Lower leg skin (tissue), 4 donors: ENCODE measurements around the gene FRRS1. TPM values are rescaled to one million over a fixed set of nuclear protein-coding genes. Genes with fewer than 3 reads are reported as not detected.

Experiments used
- DNase-seq, 2 donors: peaks; one replicate each; pipeline ENCODE4 v3.0.0-alpha.2; 2019; ENCODE audit warnings: low spot score in 2 of 2
- H3K4me3 ChIP-seq: fragments of 200-600 bp; sonication (generic); 2 replicates; pipeline ENCODE4 v1.5.1; 2017; ENCODE audit warnings: mild to moderate bottlenecking, low read depth; ENCODE audit not compliant: poor library complexity, severe bottlenecking
- POLR2A ChIP-seq, 2 donors: fragments of 450-650 bp; IDR thresholded peaks; one replicate each; pipeline ENCODE4 v1.6.1; 2016 to 2017; ENCODE audit warnings: antibody characterized with exemption in 2 of 2, mild to moderate bottlenecking in 1 of 2, moderate library complexity in 1 of 2
- WGBS, 2 donors: methylation state at CpG; one replicate each; pipeline ENCODE4 v1.1.5; 2018; 5-methylcytosine and 5-hydroxymethylcytosine counted together
- intact Hi-C: fragments of 100-400 bp; cut with DNase I; formaldehyde crosslinking; loops from one replicate; pipeline ENCODE4 v1.15.0; 2023; ENCODE audit warnings: low total_unique reads
- total RNA-seq, 4 donors: library from RNA; depleted of rRNA; stranded (reverse); fragments of >200 nt; gene quantifications; one replicate each; pipeline ENCODE4 v1.1.0, GENCODE V29; 2016
- TF ChIP-seq, protein P1 (sequence below), 3 donors: fragments of 450-650 bp; IDR thresholded peaks; one replicate each; pipeline ENCODE4 v1.5.1; 2016; ENCODE audit warnings: antibody characterized with exemption in 3 of 3, mild to moderate bottlenecking in 3 of 3, moderate library complexity in 2 of 3

The FRRS1 gene
- total RNA-seq, 4 donors from 2014 or later, result 25.0 to 37.1 (median 28.2) TPM

- H3K4me3 ChIP-seq, result no peak overlapping the region
- DNase-seq, result no peak
- 53 to 55% methylated on average over 4 of the region's 5 CpGs for WGBS, 2 donors
- no peak for TF ChIP-seq POLR2A (IDR thresholded peaks at IDR 0.05)
- TF ChIP-seq, protein P1, sequence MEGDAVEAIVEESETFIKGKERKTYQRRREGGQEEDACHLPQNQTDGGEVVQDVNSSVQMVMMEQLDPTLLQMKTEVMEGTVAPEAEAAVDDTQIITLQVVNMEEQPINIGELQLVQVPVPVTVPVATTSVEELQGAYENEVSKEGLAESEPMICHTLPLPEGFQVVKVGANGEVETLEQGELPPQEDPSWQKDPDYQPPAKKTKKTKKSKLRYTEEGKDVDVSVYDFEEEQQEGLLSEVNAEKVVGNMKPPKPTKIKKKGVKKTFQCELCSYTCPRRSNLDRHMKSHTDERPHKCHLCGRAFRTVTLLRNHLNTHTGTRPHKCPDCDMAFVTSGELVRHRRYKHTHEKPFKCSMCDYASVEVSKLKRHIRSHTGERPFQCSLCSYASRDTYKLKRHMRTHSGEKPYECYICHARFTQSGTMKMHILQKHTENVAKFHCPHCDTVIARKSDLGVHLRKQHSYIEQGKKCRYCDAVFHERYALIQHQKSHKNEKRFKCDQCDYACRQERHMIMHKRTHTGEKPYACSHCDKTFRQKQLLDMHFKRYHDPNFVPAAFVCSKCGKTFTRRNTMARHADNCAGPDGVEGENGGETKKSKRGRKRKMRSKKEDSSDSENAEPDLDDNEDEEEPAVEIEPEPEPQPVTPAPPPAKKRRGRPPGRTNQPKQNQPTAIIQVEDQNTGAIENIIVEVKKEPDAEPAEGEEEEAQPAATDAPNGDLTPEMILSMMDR (IDR thresholded peaks at IDR 0.05), result no peak
- intact Hi-C loops, result no loop called here
Measured at GRCh38 chr1:99673315-99673714, 93.1 kb downstream of the FRRS1 start.

DNA sequence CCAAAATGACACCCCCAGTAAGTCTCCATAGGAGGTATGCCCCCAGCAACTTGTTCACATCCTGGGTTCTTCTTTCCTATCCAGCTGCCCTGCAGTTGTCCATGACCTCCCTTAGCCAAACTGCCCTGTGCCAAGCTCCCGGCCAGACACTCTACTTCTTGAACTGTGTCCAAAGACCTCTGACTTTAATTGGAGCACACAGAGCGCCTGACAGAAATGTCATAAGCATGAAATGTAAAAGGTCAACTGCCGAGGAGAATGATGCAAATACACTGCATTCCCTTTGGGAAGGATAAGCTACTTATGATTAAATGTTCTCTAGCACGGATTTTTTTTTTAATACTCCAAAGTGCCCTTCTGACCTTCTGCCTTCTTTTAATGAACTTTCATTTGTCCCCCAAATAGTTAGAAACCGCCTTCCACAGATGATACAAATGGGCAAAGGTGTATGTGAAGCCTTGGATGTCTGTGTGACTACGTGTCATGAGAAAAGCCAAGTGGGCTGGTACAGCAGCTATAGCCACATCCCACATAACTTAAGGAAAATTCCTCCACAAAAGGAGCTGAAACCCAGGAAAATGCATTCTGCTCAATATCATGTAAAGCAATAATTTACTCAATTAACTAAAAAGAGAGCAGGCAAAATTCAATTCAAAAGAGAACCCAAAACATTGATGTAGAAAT is 93.8 kb downstream of the FRRS1 start:
- TF ChIP-seq POLR2A (IDR thresholded peaks at IDR 0.05), result no peak
- intact Hi-C loops, result no loop called here
- H3K4me3 ChIP-seq, result no peak overlapping the region
- DNase-seq, result no peak
- WGBS, 2 donors, result 57 to 67% methylated on average over 6 of the region's 6 CpGs

GRCh38 chr1:99672038-99672437 is 94.4 kb downstream of the FRRS1 start:
- 69 to 85% methylated on average over 4 of the region's 4 CpGs for WGBS, 2 donors
- DNase-seq, result no peak
- no peak for TF ChIP-seq POLR2A (IDR thresholded peaks at IDR 0.05)
- TF ChIP-seq, protein P1 (IDR thresholded peaks at IDR 0.05), result no peak
- no peak overlapping the region for H3K4me3 ChIP-seq
- intact Hi-C loops, result no loop called here

- 72 to 74% methylated on average over 1 of the region's 1 CpG for WGBS, 2 donors
- no peak for TF ChIP-seq POLR2A (IDR thresholded peaks at IDR 0.05)
- TF ChIP-seq, protein P1 (IDR thresholded peaks at IDR 0.05), result no peak
- no peak for DNase-seq
- intact Hi-C loops, result no loop called here
- no peak overlapping the region for H3K4me3 ChIP-seq
Measured at GRCh38 chr1:99670583-99670982, 95.9 kb downstream of the FRRS1 start.

DNA sequence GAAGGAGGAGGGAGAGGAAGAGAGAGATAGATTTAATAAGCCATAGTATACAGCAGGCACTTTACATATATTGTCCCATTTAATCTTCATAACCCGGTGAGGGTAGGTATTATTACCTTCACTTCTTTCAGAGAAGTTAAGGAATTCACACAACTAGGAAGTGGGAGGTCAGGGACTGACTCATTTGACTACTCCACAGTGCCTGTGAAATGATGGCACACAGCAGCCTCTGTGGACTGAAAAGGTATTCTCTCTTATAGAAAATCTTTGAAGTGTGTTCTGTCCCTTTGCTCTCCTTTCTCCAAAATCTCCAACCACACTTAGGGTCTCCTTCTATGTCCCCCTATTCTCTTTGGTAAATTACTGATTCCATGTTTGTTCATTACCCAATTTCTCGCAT is 96.6 kb downstream of the FRRS1 start:
- 91 to 97% methylated on average over 2 of the region's 2 CpGs for WGBS, 2 donors
- DNase-seq, result no peak
- intact Hi-C loops, result loop anchor here (10.0 kb wide), 1 partner anchor 85 kb away; no protein-coding TSS in a partner anchor
- TF ChIP-seq, protein P1 (IDR thresholded peaks at IDR 0.05), result no peak
- no peak for TF ChIP-seq POLR2A (IDR thresholded peaks at IDR 0.05)
- H3K4me3 ChIP-seq, result no peak overlapping the region

DNA sequence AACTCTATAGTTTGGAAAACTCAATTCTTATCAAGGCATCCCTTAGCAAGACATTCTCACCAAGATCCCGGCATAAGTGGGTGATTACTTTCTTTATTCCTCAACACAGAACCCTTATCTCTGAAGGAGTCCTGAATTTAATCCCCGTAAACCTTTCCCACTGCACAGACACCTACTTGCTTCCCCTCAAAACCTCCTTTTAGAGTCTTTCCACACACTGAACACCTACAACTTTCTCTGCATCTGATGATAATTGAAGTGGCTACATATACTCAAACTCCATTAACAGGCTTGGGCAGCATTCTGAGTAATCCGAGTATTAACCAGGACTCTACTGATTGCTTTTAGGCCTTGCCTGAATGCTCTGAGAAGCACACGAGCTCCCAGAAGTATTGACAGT is 97.1 kb downstream of the FRRS1 start:
- H3K4me3 ChIP-seq, result no peak overlapping the region
- TF ChIP-seq, protein P1 (IDR thresholded peaks at IDR 0.05), result no peak
- TF ChIP-seq POLR2A (IDR thresholded peaks at IDR 0.05), result no peak
- intact Hi-C loops, result loop anchor here (10.0 kb wide), 1 partner anchor 85 kb away; no protein-coding TSS in a partner anchor
- WGBS, 2 donors, result 88 to 92% methylated on average over 4 of the region's 4 CpGs
- DNase-seq, result no peak
